Ishikawa (cell line): ENCODE data around the gene CD58.

Experiments used
- CREB1 ChIP-seq: IDR thresholded peaks from 2 replicates; pipeline ENCODE4 v1.6.1; 2012; ENCODE audit warnings: low read depth
- EGR1 ChIP-seq: IDR thresholded peaks from 2 replicates; pipeline ENCODE4 v1.6.1; 2012
- EP300 ChIP-seq: IDR thresholded peaks from 2 replicates; pipeline ENCODE4 v1.6.1; 2012; ENCODE audit warnings: borderline replicate concordance
- FOXM1 ChIP-seq: IDR thresholded peaks from 2 replicates; pipeline ENCODE4 v1.6.1; 2012; ENCODE audit warnings: low read depth, borderline replicate concordance
- MAX ChIP-seq: IDR thresholded peaks from 2 replicates; pipeline ENCODE4 v1.6.1; 2012
- TAF1 ChIP-seq: IDR thresholded peaks from 2 replicates; pipeline ENCODE4 v1.6.1; 2012; ENCODE audit warnings: low read depth, mild to moderate bottlenecking
- TCF12 ChIP-seq: IDR thresholded peaks from 2 replicates; pipeline ENCODE4 v1.6.1; 2012; ENCODE audit warnings: low read depth

- TF ChIP-seq FOXM1 (no peak), TAF1 (no peak), EGR1 (no peak), EP300 (no peak), MAX (no peak), TCF12 (no peak), CREB1 (no peak)
Measured at GRCh38 chr1:116571215-116571919, 541 bp upstream of the CD58 start.
